Fibroblast of villous mesenchyme (primary cell): Measurements from ENCODE around the gene USP4. TPM values are rescaled to one million over a fixed set of nuclear protein-coding genes. Genes with fewer than 3 reads are reported as not detected.
"Not testable (repeated sequence)": the region's sequence is repeated elsewhere in the genome, so short reads cannot be mapped to it uniquely, and the experiment has no call there.

Source experiments
- DNase-seq: peaks from one replicate; pipeline ENCODE4 v3.0.0-alpha.2; 2010; ENCODE audit warnings: low read depth
- H3K4me3 ChIP-seq: 2 replicates; pipeline ENCODE4 v1.5.1; 2011; ENCODE audit warnings: low read depth, mild to moderate bottlenecking, low read length
- CTCF ChIP-seq: IDR thresholded peaks from 2 replicates; pipeline ENCODE4 v1.5.1; 2012; ENCODE audit warnings: low read depth, mild to moderate bottlenecking, low read length; ENCODE audit not compliant: insufficient read depth
- small RNA-seq: library from RNA; depleted of rRNA; stranded (forward); fragments of <200 nt; gene quantifications from one replicate; pipeline ENCODE3, GENCODE V24; 2012
- total RNA-seq: library from RNA; depleted of rRNA; stranded (reverse); fragments of >200 nt; gene quantifications from 2 replicates; pipeline ENCODE4 v1.2.3, GENCODE V29; 2012

The USP4 gene
- total RNA-seq, 1 donor: 23.3 TPM

GRCh38 chr3:49236226-49236625 lies 103.6 kb downstream of the USP4 start:
- DNase-seq: no peak
- no peak for TF ChIP-seq CTCF
- no peak overlapping the region for H3K4me3 ChIP-seq

GRCh38 chr3:49228817-49229216 lies 111.0 kb downstream of the USP4 start:
- H3K4me3 ChIP-seq, DNase-seq: not testable (repeated sequence)

Small RNA genes lying within 50 kb of the gene (small RNA-seq; reads per million reads assigned to genes)
- gene AC121247.2 (not detected), gene MIR4271 (not detected), gene RF00019 (not detected)

Other genes with a start within 250 kb of the USP4 start
- 181 and 188 TPM in 2 replicates for gene QRICH1, start 246.0 kb downstream of the USP4 start, total RNA-seq
- 215 and 302 TPM in 2 replicates for gene QARS1, start 235.3 kb downstream of the USP4 start, total RNA-seq
- gene USP19, start 219.2 kb downstream of the USP4 start, total RNA-seq: 30.3 and 36.3 TPM in 2 replicates
- 369 and 378 TPM in 2 replicates for gene LAMB2, start 207.0 kb downstream of the USP4 start, total RNA-seq
- 22.9 and 24.2 TPM in 2 replicates for gene CCDC71, start 173.7 kb downstream of the USP4 start, total RNA-seq
- gene KLHDC8B, start 168.5 kb downstream of the USP4 start, total RNA-seq: 19.4 and 22.9 TPM in 2 replicates
- 1.3 and 2.3 TPM in 2 replicates for gene C3orf62, start 62.8 kb downstream of the USP4 start, total RNA-seq
- gene GPX1, start 18.3 kb upstream of the USP4 start, total RNA-seq: 198 and 272 TPM in 2 replicates
- 626 and 717 TPM in 2 replicates for gene RHOA, start 71.9 kb upstream of the USP4 start, total RNA-seq
- gene TCTA, start 72.4 kb upstream of the USP4 start, total RNA-seq: 22.2 and 27.2 TPM in 2 replicates
- gene AMT, start 82.4 kb upstream of the USP4 start, total RNA-seq: 1.3 and 1.7 TPM in 2 replicates
- 3.9 and 4.7 TPM in 2 replicates for gene NICN1, start 89.3 kb upstream of the USP4 start, total RNA-seq
- gene DAG1, start 130.2 kb upstream of the USP4 start, total RNA-seq: 61.2 and 88.5 TPM in 2 replicates
- under 0.01 TPM in 2 replicates for gene BSN, start 214.4 kb upstream of the USP4 start, total RNA-seq